ENCODE data around the gene CHN2. TPM values are rescaled to one million over a fixed set of nuclear protein-coding genes. Genes with fewer than 3 reads are reported as not detected.

The CHN2 gene
- total RNA-seq, 1 donor from 2014 or later = 14.2 TPM

DNA sequence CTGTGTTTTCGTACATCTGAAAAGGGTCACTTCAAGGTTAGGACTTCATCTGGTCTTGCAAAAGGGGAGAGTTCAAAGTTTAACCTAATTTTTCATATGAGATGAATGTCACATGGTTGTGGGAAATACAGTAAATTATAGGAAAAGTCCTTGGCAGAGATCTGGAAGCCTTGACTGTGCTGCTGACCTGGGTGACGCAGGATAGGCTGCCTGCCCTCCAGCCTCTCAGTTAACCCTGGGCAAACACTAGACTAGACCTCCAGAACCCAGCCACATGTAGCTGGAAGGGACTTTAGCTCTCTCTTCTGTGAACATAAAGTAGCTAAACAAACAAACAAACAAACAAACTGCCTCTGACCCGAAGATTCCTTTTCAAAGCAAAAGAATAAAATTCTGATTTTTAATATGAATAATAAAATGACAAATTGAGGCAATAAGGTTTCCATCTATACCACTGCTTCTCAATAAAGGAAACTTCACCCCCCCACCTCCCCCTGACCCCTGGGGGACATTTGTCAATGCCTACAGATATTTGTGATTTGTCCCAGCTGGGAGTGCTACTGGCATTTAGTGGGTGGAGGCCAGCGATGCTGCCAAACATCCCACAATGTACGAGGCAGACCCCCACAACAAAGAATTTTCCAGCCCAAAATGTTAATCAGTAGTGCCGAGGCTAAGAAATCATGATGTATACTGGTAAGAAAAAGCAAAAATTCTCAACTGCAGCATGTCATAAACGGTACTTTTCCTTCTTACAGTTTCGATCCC is 293.8 kb downstream of the CHN2 start:
- no peaks in the 10 kb centered on the region for H3K4me1 ChIP-seq
- ATAC-seq (no peak), DNase-seq (no peak)
- peak overlapping the region; percentile 32 for H3K27ac ChIP-seq
- no peak overlapping the region for H3K4me3 ChIP-seq
- H3K9me3 ChIP-seq = no peaks in the 10 kb centered on the region
- H3K36me3 ChIP-seq = no peaks in the 10 kb centered on the region
- no peaks in the 10 kb centered on the region for H3K27me3 ChIP-seq (ENCODE audit: low read depth)
- intact Hi-C loops (cut with DNase I) = no loop called here
- TF ChIP-seq, protein P1, sequence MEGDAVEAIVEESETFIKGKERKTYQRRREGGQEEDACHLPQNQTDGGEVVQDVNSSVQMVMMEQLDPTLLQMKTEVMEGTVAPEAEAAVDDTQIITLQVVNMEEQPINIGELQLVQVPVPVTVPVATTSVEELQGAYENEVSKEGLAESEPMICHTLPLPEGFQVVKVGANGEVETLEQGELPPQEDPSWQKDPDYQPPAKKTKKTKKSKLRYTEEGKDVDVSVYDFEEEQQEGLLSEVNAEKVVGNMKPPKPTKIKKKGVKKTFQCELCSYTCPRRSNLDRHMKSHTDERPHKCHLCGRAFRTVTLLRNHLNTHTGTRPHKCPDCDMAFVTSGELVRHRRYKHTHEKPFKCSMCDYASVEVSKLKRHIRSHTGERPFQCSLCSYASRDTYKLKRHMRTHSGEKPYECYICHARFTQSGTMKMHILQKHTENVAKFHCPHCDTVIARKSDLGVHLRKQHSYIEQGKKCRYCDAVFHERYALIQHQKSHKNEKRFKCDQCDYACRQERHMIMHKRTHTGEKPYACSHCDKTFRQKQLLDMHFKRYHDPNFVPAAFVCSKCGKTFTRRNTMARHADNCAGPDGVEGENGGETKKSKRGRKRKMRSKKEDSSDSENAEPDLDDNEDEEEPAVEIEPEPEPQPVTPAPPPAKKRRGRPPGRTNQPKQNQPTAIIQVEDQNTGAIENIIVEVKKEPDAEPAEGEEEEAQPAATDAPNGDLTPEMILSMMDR (IDR thresholded peaks at IDR 0.05) = no peak

DNA sequence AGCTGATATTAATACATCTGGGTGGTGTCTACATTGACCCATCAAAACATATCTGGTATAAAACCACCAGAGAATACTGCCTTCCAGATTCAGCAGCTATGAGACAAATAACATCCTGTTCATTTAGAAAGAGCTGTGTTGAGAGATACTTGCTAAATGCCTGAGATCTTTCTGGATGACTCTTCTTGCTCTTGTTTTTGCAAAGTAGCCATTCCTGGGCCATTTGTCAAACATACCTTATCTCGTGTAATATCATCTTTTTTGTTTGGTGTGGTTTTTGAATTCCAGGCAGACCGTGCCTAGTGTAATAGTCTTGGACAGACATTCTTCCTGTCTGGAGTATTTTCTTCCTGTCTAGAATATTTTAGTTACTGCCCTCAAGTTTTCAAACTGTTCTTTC is 294.4 kb downstream of the CHN2 start:
- no peaks in the 10 kb centered on the region for H3K4me1 ChIP-seq
- H3K36me3 ChIP-seq = no peaks in the 10 kb centered on the region
- no peak for ATAC-seq
- TF ChIP-seq, protein P1 (IDR thresholded peaks at IDR 0.05) = no peak
- H3K27ac ChIP-seq = peak overlapping the region; percentile 32
- DNase-seq = no peak
- intact Hi-C loops (cut with DNase I) = no loop called here
- no peak overlapping the region for H3K4me3 ChIP-seq
- H3K27me3 ChIP-seq (ENCODE audit: low read depth) = no peaks in the 10 kb centered on the region
- H3K9me3 ChIP-seq = no peaks in the 10 kb centered on the region

DNA sequence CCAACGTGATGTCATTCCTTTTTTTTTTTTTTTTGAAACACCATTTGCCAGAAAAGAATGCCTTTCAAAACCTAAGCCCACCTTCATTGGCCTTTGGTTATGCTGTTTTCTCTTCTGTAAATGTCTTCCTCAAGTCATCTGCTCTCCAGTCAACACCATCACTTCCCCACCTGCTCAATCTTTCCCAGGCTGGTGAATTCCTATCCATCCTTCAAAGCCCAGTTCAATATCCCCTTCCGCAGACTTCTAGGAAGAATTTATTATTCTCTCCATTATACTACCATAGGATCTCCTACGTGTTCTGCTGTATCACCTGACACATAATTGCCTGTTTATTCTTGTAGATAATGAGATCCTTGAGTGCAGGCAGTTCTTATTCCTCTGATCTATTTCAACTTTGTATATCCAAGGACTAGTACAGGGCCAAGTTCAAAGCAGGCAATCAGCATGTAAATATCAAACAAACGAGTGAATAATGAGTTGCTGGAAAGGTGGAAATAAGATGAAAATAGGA is 295.6 kb downstream of the CHN2 start:
- no peak for ATAC-seq
- no peaks in the 10 kb centered on the region for H3K9me3 ChIP-seq
- H3K36me3 ChIP-seq = no peaks in the 10 kb centered on the region
- no peaks in the 10 kb centered on the region for H3K27me3 ChIP-seq (ENCODE audit: low read depth)
- H3K27ac ChIP-seq = no peak overlapping the region
- H3K4me1 ChIP-seq = no peaks in the 10 kb centered on the region
- H3K4me3 ChIP-seq = no peak overlapping the region
- intact Hi-C loops (cut with DNase I) = no loop called here
- TF ChIP-seq, protein P1 (IDR thresholded peaks at IDR 0.05) = no peak
- DNase-seq = no peak

GRCh38 chr7:29494350-29494749 is 299.8 kb downstream of the CHN2 start:
- DNase-seq = no peak
- no peak overlapping the region for H3K4me3 ChIP-seq
- H3K4me1 ChIP-seq = no peaks in the 10 kb centered on the region
- intact Hi-C loops (cut with DNase I) = no loop called here
- no peaks in the 10 kb centered on the region for H3K36me3 ChIP-seq
- no peak overlapping the region for H3K27ac ChIP-seq
- no peak for ATAC-seq
- no peaks in the 10 kb centered on the region for H3K27me3 ChIP-seq (ENCODE audit: low read depth)
- TF ChIP-seq, protein P1 (IDR thresholded peaks at IDR 0.05) = no peak
- no peaks in the 10 kb centered on the region for H3K9me3 ChIP-seq

GRCh38 chr7:29495653-29496052 is 301.1 kb downstream of the CHN2 start:
- TF ChIP-seq, protein P1 (IDR thresholded peaks at IDR 0.05) = no peak
- H3K4me1 ChIP-seq = no peaks in the 10 kb centered on the region
- H3K9me3 ChIP-seq = no peaks in the 10 kb centered on the region
- no peak for DNase-seq
- no peak overlapping the region for H3K27ac ChIP-seq
- no peaks in the 10 kb centered on the region for H3K36me3 ChIP-seq
- no peak overlapping the region for H3K4me3 ChIP-seq
- intact Hi-C loops (cut with DNase I) = no loop called here
- H3K27me3 ChIP-seq (ENCODE audit: low read depth) = no peaks in the 10 kb centered on the region
- no peak for ATAC-seq
